HFF-Myc (cell line): Measurements from ENCODE around the gene AAMP.

Experiments
- DNase-seq: peaks from one replicate; pipeline ENCODE4 v3.0.0-alpha.2; 2011; ENCODE audit warnings: low read depth; ENCODE audit errors: extremely low read depth
- H3K4me3 ChIP-seq: replicated peaks from 2 replicates; pipeline ENCODE4 v1.5.1; 2011; ENCODE audit warnings: low read depth, mild to moderate bottlenecking, control low read depth, low read length
- CTCF ChIP-seq: IDR thresholded peaks from 2 replicates; pipeline ENCODE4 v1.5.1; 2012; ENCODE audit warnings: mild to moderate bottlenecking, low read depth, low read length, control low read depth; ENCODE audit errors: missing control alignments

The AAMP gene

GRCh38 chr2:218280260-218280870 is 10.4 kb upstream of the AAMP start:
- H3K4me3 ChIP-seq, result no peak overlapping the region
- no peak for DNase-seq
- TF ChIP-seq CTCF, result no peak

- no peak overlapping the region for H3K4me3 ChIP-seq
- TF ChIP-seq CTCF, result no peak
- no peak for DNase-seq
Observed at GRCh38 chr2:218278531-218279360, 8.8 kb upstream of the AAMP start.

GRCh38 chr2:218277921-218278320 is 8.0 kb upstream of the AAMP start:
- no peak for TF ChIP-seq CTCF
- H3K4me3 ChIP-seq, result no peak overlapping the region
- DNase-seq, result no peak

GRCh38 chr2:218276986-218277755 is 7.2 kb upstream of the AAMP start:
- peak; percentile 24 for TF ChIP-seq CTCF
- H3K4me3 ChIP-seq, result no peak overlapping the region
- DNase-seq, result no peak

- no peak overlapping the region for H3K4me3 ChIP-seq
- no peak for TF ChIP-seq CTCF
Observed at GRCh38 chr2:218275371-218276072, 5.6 kb upstream of the AAMP start.

GRCh38 chr2:218274586-218274985 is 4.6 kb upstream of the AAMP start:
- H3K4me3 ChIP-seq, result no peak overlapping the region
- TF ChIP-seq CTCF, result no peak
- no peak for DNase-seq

More at GRCh38 chr2:218275371-218276072, 5.6 kb upstream of the AAMP start:
- DNase-seq, result no peak
